ENCODE measurements around the gene SLC12A8. TPM values are rescaled to one million over a fixed set of nuclear protein-coding genes. Genes with fewer than 3 reads are reported as not detected.

The SLC12A8 gene
- total RNA-seq, 1 experiment from 2014 or later = 30.7 TPM

- intact Hi-C loops (cut with micrococcal nuclease; ENCODE audit: unreplicated experiment) = no loop called here
- CTCF ChIA-PET = no interaction called here
These were observed 55.4 kb downstream of the SLC12A8 start for GRCh38 chr3:125157183-125157582.

GRCh38 chr3:125156456-125156855, 56.1 kb downstream of the SLC12A8 start:
- H3K9me2 ChIP-seq (ENCODE audit: insufficient read depth) = no peaks in the 10 kb centered on the region
- H3K4me3 ChIP-seq = no peak overlapping the region
- CTCF ChIA-PET = no interaction called here
- no peaks in the 10 kb centered on the region for H3K9me3 ChIP-seq (ENCODE audit: insufficient read depth, low read depth)
- H3K27ac ChIP-seq = no peak overlapping the region
- TF ChIP-seq CTCF (conservative IDR thresholded peaks at IDR 0.05) (no peak), EZH2 (IDR thresholded peaks at IDR 0.05; ENCODE audit: low read depth) (no peak)
- no peaks in the 10 kb centered on the region; the same call in 1 of the 2 replicates for H4K20me1 ChIP-seq (ENCODE audit: insufficient read depth)
- H3F3A ChIP-seq (ENCODE audit: insufficient read depth, low read depth) = no peaks in the 10 kb centered on the region
- DNase-seq = no peak
- no peak overlapping the region for H3K4me2 ChIP-seq
- POLR2A ChIA-PET (ENCODE audit: unreplicated experiment) = no interaction called here
- intact Hi-C loops (cut with micrococcal nuclease; ENCODE audit: unreplicated experiment) = no loop called here
- no peaks in the 10 kb centered on the region for H3K27me3 ChIP-seq (ENCODE audit: insufficient read depth, low read depth)
- H3K4me1 ChIP-seq (replicated peaks; ENCODE audit: insufficient read depth) = no peaks in the 10 kb centered on the region
- H3K36me3 ChIP-seq (ENCODE audit: low read depth) = no peaks in the 10 kb centered on the region
- no peaks in the 10 kb centered on the region for H3K79me2 ChIP-seq (ENCODE audit: low read depth)
- no TSS peak for BruUV-seq (replicated peaks)
- no peak overlapping the region for H2AFZ ChIP-seq

More at GRCh38 chr3:125157183-125157582, 55.4 kb downstream of the SLC12A8 start:
- BruUV-seq (replicated peaks) = no TSS peak
- no peaks in the 10 kb centered on the region for H3F3A ChIP-seq (ENCODE audit: insufficient read depth, low read depth)
- no peaks in the 10 kb centered on the region for H3K79me2 ChIP-seq (ENCODE audit: low read depth)
- no peaks in the 10 kb centered on the region for H3K27me3 ChIP-seq (ENCODE audit: insufficient read depth, low read depth)
- H3K27ac ChIP-seq = no peak overlapping the region
- H3K9me2 ChIP-seq (ENCODE audit: insufficient read depth) = no peaks in the 10 kb centered on the region
- no peaks in the 10 kb centered on the region for H4K20me1 ChIP-seq (ENCODE audit: insufficient read depth)
- H3K9me3 ChIP-seq (ENCODE audit: insufficient read depth, low read depth) = no peaks in the 10 kb centered on the region
- no peak for DNase-seq
- no peaks in the 10 kb centered on the region for H3K4me1 ChIP-seq (replicated peaks; ENCODE audit: insufficient read depth)
- H2AFZ ChIP-seq = no peak overlapping the region
- H3K4me3 ChIP-seq = no peak overlapping the region
- H3K36me3 ChIP-seq (ENCODE audit: low read depth) = no peaks in the 10 kb centered on the region
- POLR2A ChIA-PET (ENCODE audit: unreplicated experiment) = interaction anchor here (0.6 kb wide), 1 partner anchor 41 kb away, joined by 4 read pairs; no protein-coding TSS in a partner anchor
- TF ChIP-seq CTCF (conservative IDR thresholded peaks at IDR 0.05) = no peak
- no peak for TF ChIP-seq EZH2 (IDR thresholded peaks at IDR 0.05; ENCODE audit: low read depth)
- H3K4me2 ChIP-seq = no peak overlapping the region

- H3K36me3 ChIP-seq (ENCODE audit: low read depth) = no peaks in the 10 kb centered on the region
- no peak overlapping the region for H2AFZ ChIP-seq
- CTCF ChIA-PET = interaction anchor here (0.6 to 1.3 kb wide), 2 partner anchors 33 to 179 kb away, joined by 3 to 13 read pairs; no protein-coding TSS in a partner anchor
- H3K79me2 ChIP-seq (ENCODE audit: low read depth) = no peaks in the 10 kb centered on the region
- POLR2A ChIA-PET (ENCODE audit: unreplicated experiment) = no interaction called here
- no peak overlapping the region for H3K4me3 ChIP-seq
- no peaks in the 10 kb centered on the region for H3K4me1 ChIP-seq (replicated peaks; ENCODE audit: insufficient read depth)
- no peaks in the 10 kb centered on the region for H3K27me3 ChIP-seq (ENCODE audit: insufficient read depth, low read depth)
- no peak for TF ChIP-seq EZH2 (IDR thresholded peaks at IDR 0.05; ENCODE audit: low read depth)
- no peak for TF ChIP-seq CTCF (conservative IDR thresholded peaks at IDR 0.05)
- H3K27ac ChIP-seq = no peak overlapping the region
- H3K4me2 ChIP-seq = no peak overlapping the region
- H3K9me3 ChIP-seq (ENCODE audit: insufficient read depth, low read depth) = no peaks in the 10 kb centered on the region
- DNase-seq = no peak
- H3K9me2 ChIP-seq (ENCODE audit: insufficient read depth) = no peaks in the 10 kb centered on the region
- no peaks in the 10 kb centered on the region; the same call in 1 of the 2 replicates for H4K20me1 ChIP-seq (ENCODE audit: insufficient read depth)
- intact Hi-C loops (cut with micrococcal nuclease; ENCODE audit: unreplicated experiment) = no loop called here
- H3F3A ChIP-seq (ENCODE audit: insufficient read depth, low read depth) = no peaks in the 10 kb centered on the region
- no TSS peak for BruUV-seq (replicated peaks)
These were observed 57.7 kb downstream of the SLC12A8 start for GRCh38 chr3:125154800-125155269.

Data from PC-9 (cell line).